Nephron progenitor cell (in vitro differentiated cells): ENCODE results near the gene HOXB3.

Experiments
- DNase-seq: peaks from one replicate; pipeline ENCODE4 v3.0.0; 2021
- H3K27ac Mint-ChIP-seq: 2 replicates; pipeline ENCODE4 v1.8.0; 2021; ENCODE audit warnings: mild to moderate bottlenecking, moderate library complexity, mixed read lengths
- H3K27me3 Mint-ChIP-seq: 2 replicates; pipeline ENCODE4 v1.8.0; 2021; ENCODE audit warnings: mild to moderate bottlenecking, low read depth, mixed read lengths; ENCODE audit not compliant: poor library complexity
- H3K36me3 Mint-ChIP-seq: 2 replicates; pipeline ENCODE4 v1.8.0; 2021; ENCODE audit warnings: low read depth, mixed read lengths
- H3K4me1 Mint-ChIP-seq: 2 replicates; pipeline ENCODE4 v1.8.0; 2021; ENCODE audit warnings: mixed read lengths
- H3K4me3 Mint-ChIP-seq: 2 replicates; pipeline ENCODE4 v1.8.0; 2021; ENCODE audit warnings: mild to moderate bottlenecking, moderate library complexity, mixed read lengths
- H3K9me3 Mint-ChIP-seq: 2 replicates; pipeline ENCODE4 v1.8.0; 2021; ENCODE audit warnings: mild to moderate bottlenecking, moderate library complexity, mixed read lengths
- CTCF ChIP-seq: fragments of 200-600 bp; sonication (generic); IDR thresholded peaks from 2 replicates; pipeline ENCODE4 v1.5.0; 2021; ENCODE audit warnings: antibody characterized with exemption

Gene HOXB3

GRCh38 chr17:48554412-48555257, 35.4 kb downstream of the HOXB3 start:
- Mint-ChIP-seq H3K9me3 (no peaks in the 10 kb centered on the region), H3K4me3 (peak overlapping the region; percentile 99), H3K27ac (peak overlapping the region; percentile 99), H3K36me3 (peaks cover 51% of the 10 kb centered on the region), H3K27me3 (no peaks in the 10 kb centered on the region), H3K4me1 (peaks cover 96% of the 10 kb centered on the region)
- no peak for TF ChIP-seq CTCF
- peak; percentile 28 for DNase-seq

DNA sequence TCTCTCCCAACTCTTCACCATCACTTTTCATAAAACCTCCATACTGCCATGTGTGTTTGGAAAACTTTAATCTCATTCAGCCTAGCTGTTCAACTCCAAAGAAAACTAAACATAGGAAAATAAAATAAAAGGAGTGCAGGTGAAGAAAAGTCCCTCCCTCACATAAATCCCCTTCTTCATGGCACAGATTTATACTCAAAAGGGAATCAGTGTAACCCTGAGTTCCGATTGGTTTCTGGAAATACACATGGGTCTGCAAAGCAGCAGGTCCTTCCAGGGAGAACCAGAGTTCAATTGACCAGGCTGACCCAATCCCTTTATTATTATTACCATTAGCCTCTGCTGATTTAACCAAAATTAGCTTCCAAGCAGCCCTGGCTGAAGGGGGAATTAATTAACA, 36.2 kb downstream of the HOXB3 start:
- peaks cover 96% of the 10 kb centered on the region for H3K4me1 Mint-ChIP-seq
- TF ChIP-seq CTCF = no peak
- peaks cover 50% of the 10 kb centered on the region for H3K36me3 Mint-ChIP-seq
- H3K9me3 Mint-ChIP-seq = no peaks in the 10 kb centered on the region
- H3K4me3 Mint-ChIP-seq = peak overlapping the region; percentile 99
- H3K27me3 Mint-ChIP-seq = no peaks in the 10 kb centered on the region
- peak overlapping the region; percentile 99 for H3K27ac Mint-ChIP-seq
- DNase-seq = no peak

DNA sequence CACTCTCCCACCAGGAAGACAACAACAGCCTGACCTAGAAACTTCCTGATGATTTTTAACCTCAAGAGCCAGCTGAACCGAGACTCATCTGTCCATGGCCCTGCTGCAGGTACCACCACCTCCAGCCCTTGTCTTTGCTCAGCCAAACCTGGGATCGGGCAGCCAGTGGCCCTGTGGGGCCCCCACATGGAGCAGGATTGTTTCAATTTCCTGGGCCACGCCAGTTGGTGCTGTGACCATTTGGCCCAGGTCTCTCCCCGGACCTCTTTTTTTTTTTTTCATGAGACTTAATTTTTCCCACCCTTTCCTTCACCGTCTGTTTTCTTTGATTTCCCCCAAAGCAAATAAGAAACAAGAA, 36.9 kb downstream of the HOXB3 start:
- no peak for DNase-seq
- H3K27me3 Mint-ChIP-seq = no peaks in the 10 kb centered on the region
- H3K9me3 Mint-ChIP-seq = no peaks in the 10 kb centered on the region
- peak overlapping the region; percentile 99 for H3K4me3 Mint-ChIP-seq
- H3K4me1 Mint-ChIP-seq = peaks cover 96% of the 10 kb centered on the region
- no peak for TF ChIP-seq CTCF
- H3K27ac Mint-ChIP-seq = peak overlapping the region; percentile 99
- peaks cover 43% of the 10 kb centered on the region for H3K36me3 Mint-ChIP-seq

- Mint-ChIP-seq H3K36me3 (peaks cover 41% of the 10 kb centered on the region), H3K4me3 (peak overlapping the region; percentile 99), H3K27ac (peak overlapping the region; percentile 99), H3K9me3 (no peaks in the 10 kb centered on the region), H3K27me3 (no peaks in the 10 kb centered on the region), H3K4me1 (peaks cover 96% of the 10 kb centered on the region)
- peak; percentile 8 for TF ChIP-seq CTCF
- DNase-seq = peak; percentile 55
These were observed 37.4 kb downstream of the HOXB3 start for GRCh38 chr17:48552466-48553189.

DNA sequence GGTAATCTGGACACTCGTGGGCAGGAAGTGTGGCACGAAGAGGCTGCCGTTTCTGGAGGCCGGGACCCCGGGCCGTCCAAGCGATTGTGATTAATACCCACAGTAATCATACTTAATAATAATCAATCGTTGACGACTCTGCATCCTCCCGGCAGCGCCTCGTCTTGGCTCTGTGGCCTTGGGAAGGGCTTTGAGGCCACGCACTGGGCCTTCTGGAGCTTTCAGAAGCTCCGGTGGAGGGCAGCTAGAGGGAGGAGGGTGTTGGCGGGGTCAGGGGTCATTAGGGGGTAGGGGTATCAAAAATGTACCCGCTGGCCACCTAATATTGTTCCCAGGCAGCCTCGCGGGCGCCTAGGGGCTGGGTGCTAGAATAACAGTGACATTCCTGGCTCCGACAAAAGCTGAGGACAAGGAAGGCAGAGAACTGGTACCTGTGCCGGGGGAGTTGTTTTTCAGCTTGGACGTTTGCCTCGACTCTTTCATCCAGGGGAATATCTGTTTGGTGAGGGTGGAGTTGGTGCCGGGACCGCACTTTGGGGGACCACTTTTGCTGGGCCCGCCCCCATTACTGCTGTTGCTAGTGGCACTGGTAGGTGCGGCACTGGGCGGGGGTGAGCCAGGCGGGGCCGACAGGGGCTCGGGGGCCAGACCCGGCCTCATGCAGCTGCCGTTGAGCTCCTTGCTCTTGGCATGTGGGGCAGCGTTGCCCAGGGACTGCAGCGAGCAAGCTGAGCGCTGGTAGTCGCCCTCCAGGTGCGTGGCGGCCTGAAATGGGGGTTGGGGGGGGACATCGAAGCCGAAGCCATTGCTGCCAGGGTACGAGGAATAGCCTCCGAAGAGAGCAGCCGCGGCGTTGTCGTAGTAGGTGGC, 38.2 kb downstream of the HOXB3 start:
- H3K36me3 Mint-ChIP-seq = peaks cover 40% of the 10 kb centered on the region
- no peak for TF ChIP-seq CTCF
- H3K27ac Mint-ChIP-seq = peak overlapping the region; percentile 99
- peaks cover 96% of the 10 kb centered on the region for H3K4me1 Mint-ChIP-seq
- DNase-seq = peak; percentile 46
- no peaks in the 10 kb centered on the region for H3K27me3 Mint-ChIP-seq
- no peaks in the 10 kb centered on the region for H3K9me3 Mint-ChIP-seq
- peak overlapping the region; percentile 99 for H3K4me3 Mint-ChIP-seq
